ENCODE data around the gene NPLOC4.

The NPLOC4 gene

GRCh38 chr17:81662002-81662401 is 25.1 kb upstream of the NPLOC4 start:
- DNase-seq, result no peak

- no peak for DNase-seq
Observed at GRCh38 chr17:81660441-81660840, 23.5 kb upstream of the NPLOC4 start.

GRCh38 chr17:81659038-81659437 is 22.1 kb upstream of the NPLOC4 start:
- no peak for DNase-seq

- DNase-seq, result no peak
Observed at GRCh38 chr17:81656835-81657234, 19.9 kb upstream of the NPLOC4 start.

DNA sequence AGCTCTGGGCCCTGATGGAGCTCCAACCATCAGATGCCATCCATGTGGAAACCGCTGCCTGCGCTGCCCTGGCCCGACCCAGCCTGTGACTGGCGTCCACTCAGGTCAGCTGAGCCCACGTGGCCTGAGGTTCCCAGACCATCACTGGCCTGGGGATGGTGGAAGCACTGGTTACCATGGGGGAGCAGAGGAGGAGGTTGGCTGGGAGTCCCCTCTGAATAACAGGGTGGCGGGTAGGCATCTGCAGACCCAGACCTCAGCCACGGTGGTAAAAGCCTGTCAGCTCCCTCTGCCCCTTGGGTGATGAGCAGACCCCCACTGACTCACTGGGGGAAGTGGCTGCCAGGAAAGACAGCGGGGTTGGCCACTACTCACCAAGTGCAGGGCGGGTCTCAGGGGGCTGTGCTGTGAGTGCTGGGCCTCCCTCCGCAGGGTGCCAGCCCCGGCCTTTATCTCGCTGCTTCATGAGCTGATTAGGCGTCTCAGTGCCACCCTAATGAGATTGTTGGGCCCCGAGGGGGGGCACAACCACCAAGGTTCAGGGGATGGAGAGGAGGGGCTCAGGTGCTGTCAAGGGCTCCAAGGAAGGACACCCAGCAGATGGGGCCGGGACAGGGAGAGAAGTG is 19.3 kb upstream of the NPLOC4 start, which contains the start of gene PDE6G:
Gene PDE6G (minus strand): TSS at position 425 of the 626 bp plus-strand sequence. CDS start 3,237 bp downstream, outside the sequence.
- no peak for DNase-seq

- no peak for DNase-seq
Observed at GRCh38 chr17:81655378-81656117, 18.6 kb upstream of the NPLOC4 start.

- no peak for DNase-seq
Observed at GRCh38 chr17:81652906-81653771, 16.2 kb upstream of the NPLOC4 start.

DNA sequence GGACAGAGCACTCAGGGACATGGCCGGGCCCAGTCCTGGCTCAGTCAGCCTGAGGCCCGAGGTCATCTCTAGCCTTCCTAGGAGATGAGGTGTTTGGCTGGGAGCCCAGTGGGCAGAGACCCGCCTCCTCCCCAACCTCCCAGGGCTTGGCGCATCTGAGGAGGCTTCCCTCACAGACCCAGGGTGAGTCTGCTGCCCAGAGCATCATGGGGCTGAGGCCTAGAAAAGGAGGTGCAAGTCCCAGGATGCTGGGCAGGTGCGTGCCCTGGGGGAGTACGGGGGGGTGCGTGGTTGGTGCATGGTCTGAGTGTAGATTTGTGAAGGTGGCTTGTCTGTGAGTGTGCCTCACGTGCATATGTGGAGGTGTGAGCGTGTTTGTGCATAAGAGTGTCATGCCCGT is 14.8 kb upstream of the NPLOC4 start:
- no peak for DNase-seq

DNA sequence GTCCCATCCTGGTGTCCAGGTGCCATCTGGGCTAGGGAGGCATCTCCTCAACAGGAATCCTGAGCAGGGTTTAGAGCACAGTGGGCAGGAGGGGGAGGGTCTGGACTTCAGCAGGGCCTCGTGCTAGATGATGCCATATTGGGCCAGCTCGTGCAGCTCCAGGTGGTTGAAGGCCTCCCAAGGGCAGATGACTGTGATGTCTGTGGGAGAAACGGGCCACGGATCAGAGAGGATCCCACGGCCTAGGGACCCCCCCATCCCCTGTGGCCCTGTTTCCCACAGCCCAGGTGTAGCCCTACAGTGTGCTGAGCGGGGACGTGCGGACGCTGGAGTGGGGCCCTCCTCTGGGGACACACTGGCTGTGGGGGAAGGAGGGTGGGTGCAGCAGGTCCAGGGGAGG is 14.0 kb upstream of the NPLOC4 start:
- no peak for DNase-seq

DNA sequence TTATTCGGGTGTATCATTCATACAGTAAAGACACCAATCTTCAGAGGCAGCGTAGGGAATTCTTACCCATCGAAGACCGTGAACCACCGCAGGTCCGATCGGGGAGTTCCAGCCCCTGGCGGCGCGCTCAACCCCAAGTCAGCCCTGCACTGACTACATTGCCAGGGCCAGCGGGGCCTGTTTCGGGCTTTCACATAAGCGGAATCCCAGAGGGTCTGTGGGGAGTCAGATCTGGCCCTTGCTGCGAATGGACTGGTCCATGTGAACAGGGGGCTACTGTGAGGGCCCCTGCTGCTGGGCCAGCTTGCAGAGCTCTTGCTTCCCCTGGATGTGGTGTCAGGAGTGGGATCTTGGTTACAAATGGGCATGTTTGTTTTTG is 11.8 kb upstream of the NPLOC4 start:
- DNase-seq, result no peak

DNA sequence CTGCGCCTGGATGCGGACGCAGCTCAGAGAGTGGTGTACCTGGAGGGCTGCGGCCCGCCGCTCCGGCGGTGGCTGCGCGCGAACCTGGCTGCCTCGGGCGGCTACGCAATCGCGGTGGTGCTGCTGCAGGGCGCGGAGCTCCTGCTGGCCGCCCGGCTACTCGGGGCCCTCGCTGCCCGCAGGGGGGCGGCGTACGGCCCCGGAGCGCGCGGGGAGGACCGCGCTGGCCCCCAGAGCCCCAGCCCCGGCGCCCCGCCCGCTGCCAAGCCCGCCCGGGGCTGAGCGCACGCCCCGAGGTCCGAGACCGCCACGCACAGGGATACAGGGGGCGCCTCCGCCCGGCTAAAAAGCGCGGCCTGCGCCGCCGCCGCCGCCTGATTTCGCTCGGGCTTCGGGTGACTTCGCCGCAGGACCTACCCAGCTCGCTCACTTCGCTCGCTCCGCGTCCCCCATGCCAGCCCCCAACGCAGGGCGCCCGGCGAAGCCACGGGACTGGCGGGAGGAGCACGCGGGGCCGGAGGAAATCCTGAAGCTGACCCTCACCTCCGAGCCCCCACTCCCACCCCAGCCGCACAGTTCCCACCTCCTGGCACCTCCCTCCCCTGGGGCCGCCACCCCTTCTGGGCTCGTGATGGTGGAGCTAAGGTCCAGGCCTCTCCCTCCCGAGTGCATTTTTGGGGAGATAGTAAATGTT is 11.2 kb upstream of the NPLOC4 start:
- DNase-seq, result no peak

DNA sequence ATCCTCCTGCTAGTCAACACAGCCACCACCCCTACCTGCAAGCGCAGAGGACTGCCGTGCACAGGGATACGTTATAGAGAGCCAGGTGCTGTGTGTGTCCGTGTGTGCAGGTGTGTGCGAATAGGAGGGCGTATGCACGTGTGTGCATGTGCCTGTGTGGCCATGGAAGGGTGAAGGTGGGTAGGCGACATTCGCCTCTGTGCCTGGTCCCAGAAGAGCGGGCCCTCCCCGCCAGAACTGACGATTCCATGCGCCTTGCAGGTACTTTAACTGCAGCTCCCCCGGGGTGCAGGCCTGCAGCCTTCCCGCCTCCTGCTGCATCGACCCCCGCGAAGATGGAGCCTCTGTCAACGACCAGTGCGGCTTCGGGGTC is 10.7 kb upstream of the NPLOC4 start:
- no peak for DNase-seq

DNA sequence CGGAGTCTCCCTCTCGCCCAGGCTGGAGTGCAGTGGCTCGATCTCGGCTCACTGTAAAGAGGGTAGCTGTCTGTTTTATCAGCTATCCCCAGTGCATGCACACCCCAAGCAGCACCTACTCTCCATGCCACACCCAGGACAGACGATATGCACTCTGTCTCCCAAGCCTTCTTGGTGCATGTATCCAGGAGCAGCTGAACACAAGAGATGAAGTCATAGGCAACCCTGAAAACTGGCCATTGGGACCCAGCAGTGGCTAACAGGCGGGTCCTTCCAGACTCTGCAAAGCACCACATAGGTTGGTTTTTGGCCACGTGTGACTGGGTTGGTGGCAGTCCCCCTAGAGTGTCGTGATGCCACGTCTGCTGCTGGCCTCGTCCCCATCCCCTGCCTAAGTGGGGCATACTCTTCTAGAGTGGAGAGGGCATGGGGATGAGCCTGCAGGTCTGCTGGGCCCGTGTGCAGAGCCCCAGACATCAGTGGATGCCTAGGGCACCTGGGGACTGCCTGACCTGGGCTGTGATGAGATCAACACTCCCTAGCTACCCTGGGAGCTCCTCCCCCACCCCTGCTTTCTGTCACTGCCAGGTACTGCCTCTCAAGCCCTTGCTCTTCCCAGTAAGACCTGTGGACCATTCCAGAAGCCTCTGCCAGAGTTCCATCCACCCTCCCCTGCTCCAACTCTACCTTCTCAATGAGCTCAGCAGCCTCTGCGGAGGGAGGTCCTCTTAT is 10.1 kb upstream of the NPLOC4 start:
- DNase-seq, result no peak

- DNase-seq, result no peak
Observed at GRCh38 chr17:81644976-81645952, 8.4 kb upstream of the NPLOC4 start.

- no peak for DNase-seq
Observed at GRCh38 chr17:81644496-81644895, 7.6 kb upstream of the NPLOC4 start.

DNA sequence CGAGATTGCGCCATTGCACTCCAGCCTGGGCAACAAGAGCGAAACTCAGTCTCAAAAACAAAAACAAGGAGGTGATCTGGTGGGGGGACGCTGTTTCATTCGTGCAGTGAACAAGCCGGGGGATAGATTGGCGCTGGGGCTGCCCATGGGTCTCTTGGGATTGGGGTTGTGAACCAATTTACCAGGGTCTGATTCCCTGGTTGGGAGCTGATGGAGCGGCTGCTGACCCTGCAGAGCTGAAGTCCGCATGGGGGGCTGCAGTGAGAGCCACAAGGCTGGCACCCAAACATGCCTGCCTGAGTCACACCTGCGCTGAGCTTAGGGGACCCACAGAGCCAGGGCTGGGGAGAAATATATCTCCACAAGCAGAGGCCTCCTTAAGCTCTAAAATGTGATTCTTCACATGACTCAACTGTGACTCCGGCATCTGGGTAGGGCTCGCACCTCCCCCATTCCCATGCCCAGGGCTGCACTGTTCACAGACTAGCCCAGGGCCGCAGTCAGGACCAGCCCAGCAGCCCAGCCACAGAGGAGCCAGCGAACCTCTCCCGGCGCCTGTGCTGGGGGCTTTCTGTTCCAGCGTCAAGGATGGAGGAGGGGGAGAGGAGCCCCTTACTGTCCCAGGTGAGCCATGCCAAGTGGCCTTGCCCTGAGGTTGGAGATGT is 5.0 kb upstream of the NPLOC4 start:
- DNase-seq, result no peak

- DNase-seq, result no peak
Observed at GRCh38 chr17:81640011-81640410, 3.1 kb upstream of the NPLOC4 start.

GRCh38 chr17:81638683-81639082 is 1.8 kb upstream of the NPLOC4 start:
- no peak for DNase-seq

DNA sequence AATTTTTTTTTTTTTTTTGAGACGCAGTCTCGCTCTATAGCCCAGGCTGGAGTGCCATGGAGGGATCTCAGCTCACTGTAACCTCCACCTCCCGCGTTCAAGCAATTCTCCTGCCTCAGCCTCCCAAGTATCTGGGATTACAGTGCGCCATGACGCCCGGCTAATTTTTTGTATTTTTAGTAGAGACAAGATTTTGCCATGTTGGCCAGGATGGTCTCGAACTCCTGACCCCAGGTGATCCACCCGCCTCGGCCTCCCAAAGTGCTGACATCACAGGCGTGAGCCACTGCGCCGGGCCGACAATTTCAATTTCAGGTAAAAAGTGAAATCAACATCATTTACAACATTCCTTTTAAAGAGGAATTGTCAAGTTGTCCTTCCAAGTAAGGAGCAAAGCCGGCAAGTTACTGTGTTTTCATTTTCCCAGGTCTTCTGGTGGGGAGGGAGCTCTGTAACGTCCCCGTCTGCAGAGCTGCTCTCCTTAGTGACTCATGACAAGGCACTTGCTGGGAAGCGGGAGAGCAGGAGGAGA is 873 bp downstream of the NPLOC4 start:
- no peak for DNase-seq

DNA sequence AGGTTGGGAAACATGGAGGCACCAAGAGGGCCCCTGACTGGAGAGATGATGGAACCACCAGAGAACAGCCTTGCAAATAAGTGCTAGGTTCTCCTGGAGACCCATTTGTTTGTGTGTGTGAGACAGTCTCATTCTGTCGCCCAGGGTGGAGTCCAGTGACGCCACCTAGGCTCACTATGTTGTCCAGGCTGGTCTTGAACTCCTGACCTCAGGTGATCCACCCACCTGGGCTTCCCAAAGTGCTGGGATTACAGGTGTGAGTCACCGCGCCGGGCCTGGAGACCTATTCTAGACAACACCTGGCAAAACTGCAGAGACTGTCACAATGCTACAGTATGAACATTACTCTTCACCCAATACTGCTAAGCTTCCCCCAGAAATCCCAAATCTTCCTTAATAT is 1.5 kb downstream of the NPLOC4 start:
- DNase-seq, result no peak

Measured in activated CD4-positive, CD25-positive, alpha-beta regulatory T cell (primary cell).